MM.1S (cell line): ENCODE measurements around the gene USP49.
A peak's percentile ranks its signal among the peaks of the same experiment; 100 is the strongest.

ENCODE experiments used
- DNase-seq: peaks from one replicate; pipeline ENCODE4 v3.0.0-alpha.2; 2015
- H2AFZ ChIP-seq: fragments of 300-600 bp; sonication (generic); 2 replicates; pipeline ENCODE4 v1.6.0; 2016; ENCODE audit warnings: antibody characterized with exemption, low read length
- H3F3A ChIP-seq: fragments of 300-600 bp; sonication (generic); 2 replicates; pipeline ENCODE4 v1.6.1; 2016; ENCODE audit warnings: mild to moderate bottlenecking, antibody characterized with exemption, low read length, moderate library complexity, mixed read lengths; ENCODE audit not compliant: insufficient read depth
- H3K27ac ChIP-seq: fragments of 300-600 bp; sonication (generic); 2 replicates; pipeline ENCODE4 v1.5.1; 2016; ENCODE audit warnings: mild to moderate bottlenecking, low read length
- H3K27me3 ChIP-seq: fragments of 300-600 bp; sonication (generic); replicated peaks from 2 replicates; pipeline ENCODE4 v1.6.0; 2016; ENCODE audit warnings: low read length; ENCODE audit not compliant: insufficient read depth
- H3K36me3 ChIP-seq: fragments of 300-600 bp; sonication (generic); replicated peaks from 2 replicates; pipeline ENCODE4 v1.6.1; 2016; ENCODE audit warnings: mild to moderate bottlenecking, low read length, mixed read lengths; ENCODE audit not compliant: insufficient read depth
- H3K4me1 ChIP-seq: fragments of 300-600 bp; sonication (generic); 2 replicates; pipeline ENCODE4 v1.6.1; 2016; ENCODE audit warnings: low read length, mixed read lengths
- H3K4me2 ChIP-seq: fragments of 300-600 bp; sonication (generic); 2 replicates; pipeline ENCODE4 v1.6.0; 2016; ENCODE audit warnings: low read depth, low read length
- H3K4me3 ChIP-seq: fragments of 300-600 bp; sonication (generic); 2 replicates; pipeline ENCODE4 v1.5.1; 2016; ENCODE audit warnings: low read length, mixed read lengths
- H3K79me2 ChIP-seq: fragments of 300-600 bp; sonication (generic); 2 replicates; pipeline ENCODE4 v1.6.1; 2016; ENCODE audit warnings: mixed run types, low read length, mixed read lengths
- H3K9ac ChIP-seq: fragments of 300-600 bp; sonication (generic); 2 replicates; pipeline ENCODE4 v1.6.1; 2016; ENCODE audit warnings: low read length, mixed read lengths
- H3K9me2 ChIP-seq: fragments of 300-600 bp; sonication (generic); replicated peaks from 2 replicates; pipeline ENCODE4 v1.6.1; 2016; ENCODE audit warnings: mild to moderate bottlenecking, low read length, mixed read lengths; ENCODE audit not compliant: insufficient read depth
- H3K9me3 ChIP-seq: fragments of 300-600 bp; sonication (generic); replicated peaks from 2 replicates; pipeline ENCODE4 v1.6.1; 2016; ENCODE audit warnings: mild to moderate bottlenecking, low read length, mixed read lengths; ENCODE audit not compliant: insufficient read depth
- H4K20me1 ChIP-seq: fragments of 300-600 bp; sonication (generic); 2 replicates; pipeline ENCODE4 v1.6.1; 2016; ENCODE audit warnings: mild to moderate bottlenecking, low read length, moderate library complexity, mixed read lengths; ENCODE audit not compliant: insufficient read depth
- CTCF ChIP-seq: fragments of 300-600 bp; sonication (generic); IDR thresholded peaks from 2 replicates; pipeline ENCODE4 v1.5.1; 2016; ENCODE audit warnings: antibody characterized with exemption, low read length, mixed read lengths
- EZH2 ChIP-seq: fragments of 300-600 bp; sonication (generic); optimal IDR thresholded peaks from 2 replicates; pipeline ENCODE3; 2017; ENCODE audit warnings: low read depth, mild to moderate bottlenecking, antibody characterized with exemption, low read length, mixed read lengths
- EZH2phosphoT487 ChIP-seq: fragments of 300-600 bp; sonication (generic); IDR thresholded peaks from 2 replicates; pipeline ENCODE4 v1.6.1; 2018; ENCODE audit warnings: antibody characterized with exemption, low read length

USP49 gene

GRCh38 chr6:41900861-41901260, 5.7 kb upstream of the USP49 start:
- H3K36me3 ChIP-seq: no peaks in the 10 kb centered on the region
- H3K27me3 ChIP-seq: no peaks in the 10 kb centered on the region
- H3K4me3 ChIP-seq: no peak overlapping the region
- H2AFZ ChIP-seq: no peak overlapping the region
- no peak overlapping the region for H3K27ac ChIP-seq
- peaks cover 12% of the 10 kb centered on the region for H3F3A ChIP-seq
- no peaks in the 10 kb centered on the region for H3K9me2 ChIP-seq
- H3K4me1 ChIP-seq: peaks cover 18% of the 10 kb centered on the region
- no peak for DNase-seq
- H3K9me3 ChIP-seq: no peaks in the 10 kb centered on the region
- no peak for TF ChIP-seq CTCF
- TF ChIP-seq EZH2: no peak
- TF ChIP-seq EZH2phosphoT487: no peak
- no peaks in the 10 kb centered on the region for H4K20me1 ChIP-seq
- no peaks in the 10 kb centered on the region for H3K79me2 ChIP-seq
- H3K4me2 ChIP-seq: no peak overlapping the region
- no peak overlapping the region for H3K9ac ChIP-seq

- H3K27ac ChIP-seq: peak overlapping the region; percentile 84
- TF ChIP-seq EZH2 (no peak), CTCF (no peak), EZH2phosphoT487 (no peak)
- no peaks in the 10 kb centered on the region for H3K9me2 ChIP-seq
- H4K20me1 ChIP-seq: no peaks in the 10 kb centered on the region
- H3K9me3 ChIP-seq: no peaks in the 10 kb centered on the region
- peak overlapping the region; percentile 72 for H3K4me3 ChIP-seq
- H3K4me1 ChIP-seq: peaks cover 9% of the 10 kb centered on the region
- peaks cover 34% of the 10 kb centered on the region for H3K79me2 ChIP-seq
- DNase-seq: no peak
- H3K27me3 ChIP-seq: no peaks in the 10 kb centered on the region
- peak overlapping the region; percentile 46; the same call in 1 of the 2 replicates for H2AFZ ChIP-seq
- H3K4me2 ChIP-seq: peak overlapping the region; percentile 76
- H3K36me3 ChIP-seq: no peaks in the 10 kb centered on the region
- peak overlapping the region; percentile 70 for H3K9ac ChIP-seq
- peaks cover 14% of the 10 kb centered on the region for H3F3A ChIP-seq
Measured at GRCh38 chr6:41896281-41896680, 1.1 kb upstream of the USP49 start.

- Histone ChIP-seq H4K20me1 (no peaks in the 10 kb centered on the region), H3K36me3 (no peaks in the 10 kb centered on the region), H3F3A (peaks cover 14% of the 10 kb centered on the region), H3K4me1 (peaks cover 9% of the 10 kb centered on the region), H3K27ac (no peak overlapping the region), H3K9me3 (no peaks in the 10 kb centered on the region), H3K9me2 (no peaks in the 10 kb centered on the region), H3K27me3 (no peaks in the 10 kb centered on the region), H3K4me2 (peak overlapping the region; percentile 98), H3K79me2 (peaks cover 39% of the 10 kb centered on the region), H3K9ac (peak overlapping the region; percentile 72), H3K4me3 (peak overlapping the region; percentile 72), H2AFZ (peak overlapping the region; percentile 49; the same call in 1 of the 2 replicates)
- TF ChIP-seq CTCF: no peak
- TF ChIP-seq EZH2: no peak
- no peak for TF ChIP-seq EZH2phosphoT487
- no peak for DNase-seq
Measured at GRCh38 chr6:41894366-41895299, 542 bp downstream of the USP49 start.
